GM23338 (cell line): ENCODE measurements around the gene RMI2. TPM values are rescaled to one million over a fixed set of nuclear protein-coding genes. Genes with fewer than 3 reads are reported as not detected.

Source experiments
- ATAC-seq: fragments of 200-7000 bp; cut with Tn5 transposase; 3 replicates; pipeline ENCODE4 v1.9.1; 2020
- DNase-seq: peaks from one replicate; pipeline ENCODE4 v3.0.0-alpha.2; 2015; ENCODE audit warnings: low spot score
- H2AFZ ChIP-seq: fragments of 200-600 bp; sonication (generic); 2 replicates; pipeline ENCODE4 v1.8.0; 2016; ENCODE audit warnings: antibody characterized with exemption, mild to moderate bottlenecking, moderate library complexity
- H3F3A ChIP-seq: fragments of 200-600 bp; sonication (generic); replicated peaks from 2 replicates; pipeline ENCODE4 v1.8.0; 2017; ENCODE audit warnings: antibody characterized with exemption, mixed run types, low read depth
- H3K27ac ChIP-seq: fragments of 200-600 bp; sonication (generic); 2 replicates; pipeline ENCODE4 v1.6.1; 2016; ENCODE audit warnings: low read depth
- H3K27me3 ChIP-seq: fragments of 200-600 bp; sonication (generic); 2 replicates; pipeline ENCODE4 v1.8.0; 2016; ENCODE audit warnings: mild to moderate bottlenecking, mixed run types, moderate library complexity; ENCODE audit not compliant: insufficient read depth
- H3K36me3 ChIP-seq: fragments of 200-600 bp; sonication (generic); 2 replicates; pipeline ENCODE4 v1.8.0; 2016; ENCODE audit warnings: mild to moderate bottlenecking; ENCODE audit not compliant: insufficient read depth
- H3K4me1 ChIP-seq: fragments of 200-600 bp; sonication (generic); 2 replicates; pipeline ENCODE4 v1.8.0; 2016; ENCODE audit warnings: mild to moderate bottlenecking, moderate library complexity; ENCODE audit not compliant: insufficient read depth
- H3K4me2 ChIP-seq: fragments of 200-600 bp; sonication (generic); 2 replicates; pipeline ENCODE4 v1.7.1; 2017; ENCODE audit warnings: mixed run types
- H3K4me3 ChIP-seq: fragments of 200-600 bp; sonication (generic); 2 replicates; pipeline ENCODE4 v1.6.1; 2016; ENCODE audit warnings: mixed run types
- H3K79me2 ChIP-seq: fragments of 200-600 bp; sonication (generic); replicated peaks from 2 replicates; pipeline ENCODE4 v1.8.0; 2017; ENCODE audit warnings: mild to moderate bottlenecking; ENCODE audit not compliant: insufficient read depth
- H3K9me2 ChIP-seq: fragments of 200-600 bp; sonication (generic); 2 replicates; pipeline ENCODE4 v1.8.0; 2017; ENCODE audit not compliant: insufficient read depth
- H4K20me1 ChIP-seq: fragments of 200-600 bp; sonication (generic); replicated peaks from 2 replicates; pipeline ENCODE4 v1.8.0; 2017; ENCODE audit warnings: mild to moderate bottlenecking; ENCODE audit not compliant: insufficient read depth
- H3K27ac Mint-ChIP-seq: 2 replicates; pipeline ENCODE4 v1.8.0; 2020; ENCODE audit warnings: inconsistent platforms, mild to moderate bottlenecking, moderate library complexity, mixed read lengths
- H3K27me3 Mint-ChIP-seq: 3 replicates; pipeline ENCODE4 v1.8.0; 2022; ENCODE audit warnings: low read depth, mild to moderate bottlenecking, moderate library complexity, mixed read lengths, inconsistent platforms; ENCODE audit not compliant: insufficient read depth, poor library complexity
- H3K36me3 Mint-ChIP-seq: 3 replicates; pipeline ENCODE4 v1.8.0; 2021; ENCODE audit warnings: low read depth, mild to moderate bottlenecking, inconsistent platforms, moderate library complexity, mixed read lengths
- H3K4me1 Mint-ChIP-seq: 3 replicates; pipeline ENCODE4 v1.8.0; 2020; ENCODE audit warnings: mild to moderate bottlenecking, inconsistent platforms, mixed read lengths
- H3K4me3 Mint-ChIP-seq: 3 replicates; pipeline ENCODE4 v1.8.0; 2021; ENCODE audit warnings: moderate library complexity, mild to moderate bottlenecking, inconsistent platforms, mixed read lengths
- H3K9me3 Mint-ChIP-seq: 3 replicates; pipeline ENCODE4 v1.8.0; 2020; ENCODE audit warnings: moderate library complexity, mild to moderate bottlenecking, inconsistent platforms, mixed read lengths
- CREB1 ChIP-seq: fragments of 250-450 bp; sonication (Bioruptor Pico); IDR thresholded peaks from 2 replicates; pipeline ENCODE4 v1.5.0; 2020; ENCODE audit warnings: low read depth, mild to moderate bottlenecking, moderate library complexity
- CTCF ChIP-seq, 2 experiments: fragments of 200-600 bp in 1 of 2; sonication (generic) in 1 of 2; conservative IDR thresholded peaks; 2 replicates each; pipeline versions ENCODE4 v1.5.1 to v1.6.1; 2016 to 2017; ENCODE audit warnings: antibody characterized with exemption in 2 of 2, low read depth in 2 of 2, mild to moderate bottlenecking in 2 of 2, moderate library complexity in 1 of 2
- ETS1 ChIP-seq: IDR thresholded peaks from 2 replicates; pipeline ENCODE4 v1.6.1; 2016; ENCODE audit warnings: antibody characterized with exemption
- EZH2 ChIP-seq: fragments of 200-600 bp; sonication (generic); IDR thresholded peaks from one replicate; pipeline ENCODE4 v1.8.0; 2017; ENCODE audit warnings: antibody characterized with exemption, mild to moderate bottlenecking, low read depth; ENCODE audit not compliant: unreplicated experiment
- EZH2phosphoT487 ChIP-seq: fragments of 200-600 bp; sonication (generic); IDR thresholded peaks from one replicate; pipeline ENCODE4 v1.8.1; 2018; ENCODE audit warnings: antibody characterized with exemption; ENCODE audit not compliant: unreplicated experiment
- JUNB ChIP-seq: IDR thresholded peaks from one replicate; pipeline ENCODE4 v1.6.1; 2016; ENCODE audit warnings: antibody characterized with exemption; ENCODE audit not compliant: unreplicated experiment
- NANOG ChIP-seq: IDR thresholded peaks from 2 replicates; pipeline ENCODE4 v1.6.1; 2016; ENCODE audit warnings: antibody characterized with exemption, borderline replicate concordance
- POLR2AphosphoS5 ChIP-seq: IDR thresholded peaks from 2 replicates; pipeline ENCODE4 v1.6.1; 2016; ENCODE audit warnings: antibody characterized with exemption, low read depth
- REST ChIP-seq: IDR thresholded peaks from one replicate; pipeline ENCODE4 v1.6.1; 2018; ENCODE audit warnings: antibody characterized with exemption; ENCODE audit not compliant: unreplicated experiment
- STAT1 ChIP-seq: IDR thresholded peaks from one replicate; pipeline ENCODE4 v1.6.1; 2016; ENCODE audit warnings: antibody characterized with exemption; ENCODE audit not compliant: unreplicated experiment
- ZNF114 ChIP-seq: fragments of 250-450 bp; sonication (Bioruptor Pico); IDR thresholded peaks from 2 replicates; pipeline ENCODE4 v1.5.0; 2020; ENCODE audit warnings: mild to moderate bottlenecking, moderate library complexity
- ZNF331 ChIP-seq: fragments of 250-450 bp; sonication (Bioruptor Pico); IDR thresholded peaks from 2 replicates; pipeline ENCODE4 v1.5.0; 2020; ENCODE audit warnings: low read depth, mild to moderate bottlenecking, moderate library complexity
- ZNF462 ChIP-seq: fragments of 250-450 bp; sonication (Bioruptor Pico); IDR thresholded peaks from 2 replicates; pipeline ENCODE4 v1.5.0; 2020; ENCODE audit warnings: mild to moderate bottlenecking, moderate library complexity
- polyA plus RNA-seq: library from polyadenylated mRNA; unstranded; fragments of >200 nt; fragmentation: Nextera tagmentation; extraction: Ambion mirVana; gene quantifications from 2 replicates; pipeline ENCODE4 v1.2.1, GENCODE V29; 2016
- total RNA-seq: library from RNA; depleted of rRNA; stranded (reverse); fragments of >200 nt; shearing (Covaris generic); gene quantifications from 2 replicates; pipeline ENCODE4 v1.2.3, GENCODE V29; 2014

Gene RMI2
- total and polyA plus RNA-seq, 2 experiments from 2014 or later = 98.2 to 108 TPM

- Mint-ChIP-seq H3K9me3 (0 out of 3 replicates have a peak, but pooled peaks cover 2% of the 10 kb centered on the region), H3K36me3 (no peaks in the 10 kb centered on the region; the same call in 2 of the 3 replicates), H3K4me3 (no peak overlapping the region), H3K27me3 (peaks cover 6% of the 10 kb centered on the region), H3K4me1 (peaks cover 13% of the 10 kb centered on the region), H3K27ac (no peak overlapping the region)
- Histone ChIP-seq H3K4me3 (no peak overlapping the region), H2AFZ (no peak overlapping the region), H3F3A (0 out of 2 replicates have a peak, but pooled peaks cover 2% of the 10 kb centered on the region), H3K36me3 (no peaks in the 10 kb centered on the region; the same call in 1 of the 2 replicates), H3K4me2 (no peak overlapping the region), H3K27ac (no peak overlapping the region), H3K9me2 (no peaks in the 10 kb centered on the region; the same call in 1 of the 2 replicates), H3K27me3 (no peaks in the 10 kb centered on the region), H3K4me1 (peaks cover 12% of the 10 kb centered on the region; the same call in 1 of the 2 replicates), H4K20me1 (no peaks in the 10 kb centered on the region), H3K79me2 (no peaks in the 10 kb centered on the region)
- TF ChIP-seq CTCF (conservative IDR thresholded peaks at IDR 0.05; ENCODE audit: low read depth in 2 of 2) (no peak), EZH2phosphoT487 (no peak), POLR2AphosphoS5 (no peak), EZH2 (no peak), CREB1 (CRISPR knock-in tag) (no peak), NANOG (no peak), ETS1 (no peak), REST (no peak), JUNB (no peak), ZNF462 (CRISPR knock-in tag) (no peak), ZNF331 (CRISPR knock-in tag) (no peak), ZNF114 (CRISPR knock-in tag) (no peak), STAT1 (no peak)
- DNase-seq (no peak), ATAC-seq (no peak)
Observed at GRCh38 chr16:11306381-11306780, 38.9 kb upstream of the RMI2 start.
